HG03571 (cell line): ENCODE data around the gene GALNT11.
"Not testable (repeated sequence)": the region's sequence is repeated elsewhere in the genome, so short reads cannot be mapped to it uniquely, and the experiment has no call there.

Experiments
- ATAC-seq: cut with Tn5 transposase; IDR thresholded peaks from one replicate; pipeline ENCODE4 v1.9.1; 2021; ENCODE audit not compliant: unreplicated experiment

GALNT11 gene

DNA sequence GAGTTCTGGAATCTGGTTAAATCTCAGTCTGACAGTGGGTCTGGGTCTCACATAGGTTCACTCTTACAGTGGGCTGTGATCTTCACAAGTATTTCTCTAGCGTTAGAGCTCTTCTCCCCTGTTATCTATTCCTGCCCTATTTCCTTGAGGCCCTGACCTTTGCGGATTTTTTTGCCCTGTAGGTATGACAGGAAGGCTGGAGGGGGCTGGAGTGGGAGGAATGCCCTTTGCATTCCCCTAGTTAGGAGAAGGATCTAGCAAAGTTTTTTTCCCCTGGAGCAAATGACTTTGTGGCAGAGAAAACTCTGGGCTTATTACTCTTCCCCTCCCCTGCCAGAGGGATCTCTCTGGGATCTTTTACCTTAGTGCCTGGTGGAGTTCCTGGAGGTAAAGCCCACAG is 49.2 kb downstream of the GALNT11 start:
- ATAC-seq = no peak

DNA sequence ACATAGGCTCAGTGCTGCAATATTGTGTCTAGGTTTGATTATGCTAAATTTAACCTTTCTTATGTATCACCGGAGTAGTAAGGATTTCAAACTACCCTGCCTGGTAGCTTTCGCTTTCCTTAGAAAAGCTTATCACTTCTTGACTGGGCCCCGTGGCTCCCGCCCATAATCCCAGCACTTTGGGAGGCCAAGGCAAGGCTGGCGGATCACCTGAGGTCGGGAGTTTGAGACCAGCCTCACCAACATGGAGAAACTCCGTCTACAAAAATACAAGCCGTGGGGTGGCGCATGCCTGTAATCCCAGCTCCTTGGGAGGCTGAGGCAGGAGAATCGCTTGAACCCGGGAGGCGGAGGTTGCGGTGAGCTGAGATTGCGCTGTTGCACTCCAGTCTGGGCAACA is 49.9 kb downstream of the GALNT11 start:
- not testable (repeated sequence) for ATAC-seq

DNA sequence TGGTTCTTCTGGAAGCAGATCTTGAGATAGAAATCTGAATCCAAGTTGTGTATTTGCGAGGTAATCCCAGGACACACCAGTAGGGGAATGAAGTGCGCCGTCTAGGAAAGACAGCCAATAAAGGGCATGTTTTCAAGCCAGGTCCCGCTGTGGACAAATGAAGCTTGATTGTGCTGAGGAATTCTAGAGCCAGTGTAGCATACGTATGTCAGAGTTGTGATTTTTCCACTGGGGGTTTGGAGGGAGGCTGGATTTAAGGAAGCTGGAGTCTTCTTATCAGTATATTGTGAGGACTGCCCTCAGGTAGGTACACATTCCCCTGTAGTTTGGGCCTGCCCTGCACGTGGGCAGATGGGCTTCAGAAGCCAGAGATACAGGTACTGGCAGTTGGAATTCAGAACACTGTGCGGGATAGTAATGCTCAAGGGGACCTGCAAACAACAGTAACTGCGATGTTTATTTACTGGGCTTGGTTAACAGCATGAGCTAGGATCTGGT is 50.9 kb downstream of the GALNT11 start:
- ATAC-seq = no peak

DNA sequence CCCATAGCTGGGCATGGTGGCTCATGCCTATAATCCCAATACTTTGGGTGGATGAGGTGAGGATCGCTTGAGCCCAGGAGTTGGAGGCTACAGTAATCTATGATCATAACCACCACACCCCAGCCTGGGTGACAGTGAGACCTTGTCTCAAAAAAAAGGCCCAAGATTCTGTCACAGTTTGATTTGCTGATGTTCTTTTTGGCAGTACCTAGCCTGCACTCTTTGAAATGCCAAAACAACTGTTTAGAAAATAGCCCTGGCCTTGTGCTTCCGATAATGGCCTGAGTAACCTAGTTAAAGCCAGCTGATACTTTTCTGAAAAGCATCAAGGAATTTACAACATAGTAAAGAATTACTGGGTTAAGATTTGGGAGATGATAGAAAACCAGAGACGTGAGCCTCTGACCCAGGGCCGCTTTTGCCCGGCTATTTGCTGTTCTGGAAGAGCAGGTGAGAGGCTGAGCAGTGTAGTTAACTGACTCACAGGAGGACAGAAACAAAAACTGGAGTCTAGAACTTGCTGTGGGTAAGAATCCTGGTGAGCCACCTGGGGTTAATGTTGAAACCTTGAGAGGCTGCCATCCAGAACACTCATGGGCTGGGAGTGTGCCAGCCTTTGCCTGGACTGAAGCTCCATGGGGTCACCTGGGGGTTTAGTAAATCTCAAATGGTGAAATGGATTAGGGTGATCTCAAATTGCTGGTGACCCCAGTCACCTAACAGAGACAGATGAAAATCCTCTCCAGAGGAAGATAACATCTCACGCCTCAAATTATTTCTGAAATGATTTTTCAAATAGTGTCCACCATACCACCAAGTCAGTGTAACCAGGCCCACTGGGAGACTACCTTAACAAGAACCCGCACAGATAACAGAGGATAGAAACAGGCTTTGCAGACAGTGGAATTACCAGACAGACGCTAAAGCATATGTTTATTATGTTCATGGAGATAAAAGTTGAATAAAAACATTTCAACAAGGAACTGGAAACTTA is 51.8 kb downstream of the GALNT11 start:
- ATAC-seq = no peak

DNA sequence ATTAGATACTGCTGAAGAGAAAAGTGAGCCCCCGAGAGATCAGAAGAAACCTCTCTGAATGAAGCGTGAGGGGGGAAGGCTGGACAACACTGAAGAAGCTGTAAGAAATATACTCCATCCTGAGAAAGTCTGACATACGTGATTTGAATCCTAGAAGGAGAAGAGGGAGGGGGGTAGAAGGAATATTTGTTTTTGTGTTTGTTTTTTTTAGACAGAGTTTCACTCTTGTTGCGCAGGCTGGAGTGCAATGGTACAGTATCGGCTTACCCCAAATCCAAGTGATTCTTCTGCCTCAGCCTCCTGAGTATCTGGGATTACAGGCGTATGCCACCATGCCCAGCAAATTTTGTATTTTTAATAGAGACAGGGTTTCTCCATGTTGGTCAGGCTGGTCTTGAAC is 52.6 kb downstream of the GALNT11 start:
- ATAC-seq = no peak

DNA sequence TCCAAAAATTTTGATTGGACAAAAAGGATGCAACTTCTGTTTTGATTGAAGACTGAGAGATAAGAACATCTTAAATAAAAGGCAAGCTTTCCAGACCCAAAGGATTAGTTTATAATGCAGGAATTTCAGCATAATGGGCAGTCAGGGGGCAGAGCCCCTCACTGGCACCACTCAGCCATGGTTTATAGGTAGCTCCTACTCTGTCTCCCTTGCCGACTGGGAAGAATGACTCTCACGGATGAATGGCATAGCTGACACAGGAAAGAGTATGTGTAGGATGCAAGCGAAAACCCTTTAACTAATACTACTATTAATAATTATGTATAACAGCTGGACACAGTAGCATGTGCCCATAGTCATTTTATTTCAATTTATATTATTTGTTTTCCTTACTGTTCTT is 53.3 kb downstream of the GALNT11 start:
- no peak for ATAC-seq

DNA sequence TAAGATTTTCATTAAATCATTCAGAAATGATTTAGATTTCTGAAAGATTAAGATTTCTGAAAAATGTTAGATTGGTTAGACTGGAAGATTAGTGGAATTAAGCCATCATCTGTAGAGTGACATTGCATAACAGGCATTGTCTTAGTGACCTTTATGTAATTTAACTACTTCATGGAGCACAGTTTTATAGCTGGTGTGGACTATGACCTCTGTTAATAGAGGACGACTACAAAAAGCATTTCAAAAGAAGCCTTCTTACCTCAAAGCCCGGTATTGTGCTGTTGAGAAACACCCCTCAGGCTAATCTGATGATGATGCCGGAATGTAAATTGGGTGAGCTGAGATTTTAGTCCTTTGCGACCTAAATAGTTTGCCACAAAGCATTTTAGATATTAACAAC is 55.6 kb downstream of the GALNT11 start:
- no peak for ATAC-seq

DNA sequence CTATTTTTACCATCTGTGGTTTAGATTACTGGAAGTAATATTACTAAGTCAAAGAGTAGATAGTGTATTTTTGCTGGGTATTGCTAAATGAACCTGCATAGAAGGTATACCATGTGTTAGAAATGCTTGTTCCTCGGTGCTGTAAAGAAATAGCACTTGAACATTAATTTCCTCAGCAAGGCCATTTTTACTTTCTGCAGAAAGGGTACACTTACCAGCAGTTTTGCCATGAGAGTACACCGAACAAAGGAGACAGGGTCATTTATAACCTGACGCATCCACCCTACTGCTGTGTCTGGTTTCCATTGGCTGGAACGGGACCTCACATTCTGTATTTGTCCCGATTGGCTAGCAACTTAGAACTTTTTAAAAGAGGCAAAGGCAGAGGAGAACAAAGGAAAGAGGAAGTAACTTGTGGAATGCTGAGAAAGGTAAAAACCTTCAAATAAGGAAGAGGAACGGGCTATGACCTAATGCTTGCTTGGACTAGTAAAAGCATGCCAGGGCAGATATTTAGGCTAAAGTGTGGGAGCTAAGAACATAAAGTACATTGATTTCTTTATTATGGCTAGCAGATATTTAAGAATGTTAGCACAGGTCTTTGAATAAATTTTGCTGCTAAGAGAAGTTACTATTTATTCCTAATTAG is 56.7 kb downstream of the GALNT11 start:
- ATAC-seq = not testable (repeated sequence)

DNA sequence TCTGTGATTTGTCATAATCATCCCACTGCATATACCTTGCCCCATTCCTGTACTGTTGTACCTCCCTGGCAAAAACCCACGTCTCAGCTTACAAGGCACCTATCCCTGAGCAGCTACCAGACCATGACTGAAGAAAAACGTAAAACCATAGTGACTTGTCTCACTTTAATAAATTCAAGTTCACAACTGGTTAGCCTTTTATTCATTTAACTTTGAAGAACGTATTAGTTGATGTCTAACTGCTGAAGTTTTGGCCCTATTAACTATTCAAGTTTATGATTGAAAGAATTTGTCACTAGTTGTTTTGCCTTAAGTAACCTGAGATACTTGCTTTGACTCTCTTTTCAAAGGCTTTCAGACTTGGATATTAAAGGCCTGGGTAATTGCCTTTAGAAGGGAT is 59.7 kb downstream of the GALNT11 start:
- ATAC-seq = no peak

DNA sequence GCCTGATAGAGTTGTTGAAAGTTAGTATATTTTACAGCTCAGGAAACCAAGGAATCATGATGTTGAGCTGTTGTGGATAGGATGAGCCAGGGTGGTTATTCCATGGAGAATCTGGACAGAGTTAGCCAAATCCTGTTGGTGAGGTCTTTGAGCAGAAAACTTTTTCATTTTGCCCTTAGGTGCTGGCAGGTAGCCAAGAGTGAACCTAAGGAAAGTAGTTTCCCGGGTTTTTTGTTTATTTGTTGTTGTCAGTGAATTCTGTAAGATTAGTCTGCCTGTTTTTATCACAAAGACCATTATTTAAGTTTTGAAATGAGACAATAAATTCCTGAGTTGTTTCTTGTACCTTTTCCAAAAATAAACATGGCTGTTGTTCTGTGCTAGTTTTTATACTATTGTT is 61.0 kb downstream of the GALNT11 start:
- ATAC-seq = no peak

DNA sequence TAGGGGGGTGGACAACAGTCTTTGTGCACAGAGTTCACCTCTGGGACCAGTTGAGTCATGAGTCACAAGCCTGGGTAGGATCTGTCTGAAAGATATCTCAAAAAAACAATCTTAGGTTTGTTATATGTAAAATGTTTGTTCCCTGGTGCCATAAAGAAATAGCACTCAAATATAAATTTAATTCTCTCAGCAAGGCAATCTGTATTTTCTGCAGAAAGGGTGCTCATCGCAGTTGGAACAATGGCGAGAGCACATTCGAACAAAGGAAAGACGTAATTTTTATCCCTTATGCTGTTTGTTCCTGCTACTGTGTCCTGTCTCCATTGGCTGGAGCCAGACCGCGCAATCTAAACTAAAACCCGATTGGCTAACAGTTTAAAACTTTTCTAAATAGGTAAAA is 63.7 kb downstream of the GALNT11 start:
- no peak for ATAC-seq

DNA sequence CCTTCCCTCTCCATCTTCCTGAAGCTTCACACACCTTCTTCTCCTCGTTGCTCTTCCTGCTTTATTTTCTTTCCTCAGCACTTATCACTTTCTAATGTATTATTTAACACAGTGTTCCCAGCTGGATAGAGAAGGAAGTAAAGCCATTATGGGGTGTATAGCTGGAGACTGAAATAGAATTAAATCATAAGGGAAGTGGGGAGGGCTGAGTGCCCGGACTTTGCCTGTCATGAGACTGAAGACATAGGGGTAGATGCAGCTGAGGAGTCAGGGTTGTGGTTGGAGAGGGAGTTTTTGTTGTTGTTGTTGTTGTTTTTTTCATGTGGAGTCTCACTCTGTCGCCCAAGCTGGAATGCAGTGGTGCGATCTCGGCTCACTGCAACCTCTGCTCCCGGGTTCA is 65.3 kb downstream of the GALNT11 start:
- no peak for ATAC-seq

DNA sequence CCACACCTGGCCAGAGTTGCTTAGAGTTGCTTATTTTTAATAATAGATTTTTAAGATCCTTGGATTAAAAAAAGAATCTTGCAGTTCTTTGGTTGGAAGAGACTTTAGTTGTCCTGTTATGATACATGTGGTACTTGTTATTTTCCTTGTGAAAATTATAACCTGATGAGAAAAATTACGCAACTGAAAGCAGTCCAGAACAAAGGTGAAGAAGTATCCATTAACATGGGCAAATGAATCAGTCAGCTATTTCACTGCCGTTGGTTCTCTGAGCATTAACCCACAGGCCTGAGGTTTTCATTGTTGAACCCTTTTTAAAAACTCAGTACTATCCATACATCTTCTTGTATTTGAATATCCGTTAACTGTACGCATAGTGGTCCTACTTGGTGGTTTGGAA is 68.2 kb downstream of the GALNT11 start:
- no peak for ATAC-seq

DNA sequence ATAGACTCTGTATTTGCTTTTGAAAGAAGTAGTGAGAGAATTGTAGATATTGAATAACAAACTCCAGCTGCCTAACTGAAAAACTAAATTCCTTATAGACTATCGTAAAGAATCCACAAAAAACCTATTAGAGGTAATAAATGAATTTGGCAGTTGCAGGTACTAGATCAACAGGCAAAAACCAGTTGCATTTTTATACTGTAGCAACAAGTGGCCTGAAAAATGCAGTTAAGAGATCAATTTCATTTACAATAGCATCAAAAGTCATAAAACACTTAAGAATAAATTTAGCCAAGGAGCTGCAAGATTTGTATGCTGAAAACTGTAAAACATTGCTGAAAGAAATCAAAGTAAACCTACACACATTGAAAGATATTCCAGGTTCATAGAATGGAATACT is 70.3 kb downstream of the GALNT11 start:
- ATAC-seq = no peak

DNA sequence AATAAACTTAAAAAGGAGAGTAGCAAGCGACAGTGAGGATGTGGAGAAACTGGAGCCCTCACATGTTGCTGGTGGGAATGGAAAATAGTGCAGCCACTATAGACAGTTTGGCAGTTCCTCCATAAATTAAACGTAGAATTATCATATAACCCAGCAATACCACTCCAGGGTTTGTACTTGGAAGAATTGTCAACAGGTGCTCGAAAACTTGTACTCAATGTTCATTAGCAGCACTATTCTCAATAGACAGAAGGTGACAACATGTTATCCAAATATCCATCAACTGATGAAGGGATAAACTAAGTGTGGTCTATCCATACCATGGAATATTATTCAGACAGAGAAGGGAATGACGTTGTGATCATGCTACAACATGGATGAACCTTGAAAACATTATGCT is 71.9 kb downstream of the GALNT11 start:
- no peak for ATAC-seq

DNA sequence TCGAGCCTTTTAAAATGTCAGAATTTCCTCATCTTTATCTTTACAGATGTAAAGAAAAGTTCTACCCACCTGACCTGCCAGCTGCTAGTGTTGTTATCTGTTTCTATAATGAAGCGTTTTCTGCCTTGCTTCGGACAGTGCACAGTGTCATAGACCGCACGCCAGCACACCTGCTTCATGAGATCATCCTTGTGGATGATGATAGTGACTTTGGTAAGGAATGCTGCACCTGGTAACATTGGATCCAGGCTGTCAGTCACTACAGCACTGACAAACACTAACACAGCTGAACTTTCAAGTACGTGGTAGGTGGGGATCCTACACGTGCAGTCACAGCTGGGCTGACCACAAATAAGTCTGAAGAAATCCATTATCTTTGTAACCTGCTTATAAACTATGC is 77.6 kb downstream of the GALNT11 start:
- no peak for ATAC-seq

DNA sequence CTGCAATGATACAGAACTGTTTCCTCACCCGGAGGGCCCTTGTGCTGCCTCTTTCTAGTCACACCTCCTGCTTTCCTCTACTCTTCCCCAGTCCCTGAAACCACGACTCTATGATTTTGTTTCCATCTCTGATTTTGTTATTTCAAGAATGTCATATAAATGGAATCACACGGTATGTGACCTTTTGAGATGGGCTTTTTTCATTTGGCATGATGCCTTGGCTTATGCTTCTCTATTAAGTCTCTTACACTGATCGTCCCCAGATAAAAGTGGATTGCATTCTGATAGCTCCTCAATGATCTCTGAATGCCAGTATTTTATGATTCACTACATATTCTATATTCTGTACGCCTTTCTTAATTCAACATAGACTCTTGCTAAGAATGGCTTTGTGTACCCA is 78.2 kb downstream of the GALNT11 start:
- no peak for ATAC-seq

DNA sequence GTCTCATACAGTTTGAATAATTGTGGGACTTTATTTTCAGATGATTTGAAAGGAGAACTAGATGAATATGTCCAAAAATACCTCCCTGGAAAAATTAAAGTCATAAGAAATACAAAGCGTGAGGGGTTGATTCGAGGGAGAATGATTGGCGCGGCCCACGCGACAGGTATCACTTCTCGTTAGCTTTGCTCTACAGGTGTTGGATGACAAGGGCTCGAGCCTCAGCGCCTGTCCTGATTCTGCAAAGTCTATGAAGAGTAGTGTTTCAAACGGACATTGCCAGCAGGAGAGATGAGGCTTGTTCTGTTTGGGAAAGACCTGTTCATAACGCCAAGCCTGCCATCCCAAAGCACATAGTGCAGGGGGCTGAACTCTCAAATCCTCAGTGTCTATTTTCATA is 79.7 kb downstream of the GALNT11 start:
- no peak for ATAC-seq

DNA sequence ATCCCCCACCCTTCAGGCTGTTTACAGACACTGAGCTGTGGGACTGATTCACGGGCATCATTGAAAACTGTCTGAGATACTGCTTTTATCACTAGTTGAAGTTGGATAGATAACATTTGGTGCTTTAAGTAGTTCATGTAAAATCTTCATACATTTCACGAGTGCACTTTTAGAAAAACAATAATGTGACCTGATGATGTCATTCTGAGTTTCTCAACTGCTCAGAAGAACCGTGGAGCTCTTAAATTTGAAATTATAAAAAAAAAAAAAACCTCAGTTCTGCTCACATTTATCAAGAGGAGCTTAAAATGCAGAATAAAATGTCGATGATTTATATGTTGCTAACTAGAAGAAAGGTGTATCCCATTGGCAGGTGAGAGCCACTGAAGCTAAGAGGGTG is 81.5 kb downstream of the GALNT11 start:
- ATAC-seq = no peak

DNA sequence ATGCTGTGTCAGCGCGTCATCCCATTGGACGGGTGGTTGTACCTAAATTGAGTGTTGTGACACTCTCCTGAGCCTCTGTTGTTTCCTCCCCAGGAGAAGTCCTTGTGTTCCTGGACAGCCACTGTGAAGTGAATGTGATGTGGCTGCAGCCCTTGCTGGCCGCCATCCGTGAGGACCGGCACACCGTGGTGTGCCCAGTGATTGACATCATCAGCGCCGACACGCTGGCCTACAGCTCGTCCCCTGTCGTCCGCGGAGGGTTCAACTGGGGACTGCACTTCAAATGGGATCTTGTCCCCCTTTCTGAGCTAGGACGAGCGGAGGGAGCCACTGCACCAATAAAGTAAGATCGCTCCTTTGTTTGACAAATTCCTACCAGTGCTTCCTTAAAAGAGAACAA is 82.5 kb downstream of the GALNT11 start:
- no peak for ATAC-seq

DNA sequence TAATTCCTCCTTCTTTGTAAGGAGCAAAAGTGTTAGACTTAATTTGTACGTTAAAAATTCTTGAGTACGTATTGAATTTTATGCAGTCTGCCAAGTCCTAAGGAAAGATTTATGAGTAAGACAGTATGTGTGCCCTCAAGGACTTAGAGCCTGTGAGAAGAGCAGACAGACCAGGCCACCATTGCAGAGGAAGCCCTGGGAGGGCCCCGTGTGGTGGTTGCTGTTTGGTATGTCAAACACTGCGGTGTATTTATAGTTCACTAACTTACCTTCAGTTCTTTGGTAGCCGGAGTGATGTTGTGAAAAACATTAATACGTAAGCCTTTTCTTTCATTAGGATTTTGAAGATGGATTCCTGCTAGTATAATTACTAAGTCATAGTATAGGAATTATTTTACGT is 82.9 kb downstream of the GALNT11 start:
- ATAC-seq = no peak

DNA sequence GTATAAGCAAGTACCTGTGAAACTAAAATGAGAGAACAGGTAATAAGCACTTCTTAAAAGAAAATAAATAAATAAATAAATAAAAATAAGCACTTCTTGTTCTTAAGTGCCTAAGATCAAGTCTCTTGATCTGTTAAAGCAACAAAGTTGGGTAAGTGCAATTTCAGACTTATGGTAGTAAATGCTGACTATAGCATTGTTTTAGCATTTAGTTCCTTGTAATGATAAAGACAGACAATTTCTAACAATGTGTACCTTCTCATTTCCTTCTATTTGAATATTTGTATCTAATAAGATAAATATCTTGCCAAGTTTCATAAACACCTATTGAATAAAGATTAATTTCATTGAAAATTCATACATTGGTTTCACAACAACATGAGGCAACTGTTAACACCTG is 87.4 kb downstream of the GALNT11 start:
- no peak for ATAC-seq
